HG03378 (cell line): ENCODE measurements around the gene FRYL.
"Not testable (repeated sequence)": the region's sequence is repeated elsewhere in the genome, so short reads cannot be mapped to it uniquely, and the experiment has no call there.

Experiments used
- ATAC-seq: cut with Tn5 transposase; IDR thresholded peaks from one replicate; pipeline ENCODE4 v1.9.1; 2021; ENCODE audit warnings: mild to moderate bottlenecking, moderate library complexity; ENCODE audit not compliant: unreplicated experiment

Gene FRYL

DNA sequence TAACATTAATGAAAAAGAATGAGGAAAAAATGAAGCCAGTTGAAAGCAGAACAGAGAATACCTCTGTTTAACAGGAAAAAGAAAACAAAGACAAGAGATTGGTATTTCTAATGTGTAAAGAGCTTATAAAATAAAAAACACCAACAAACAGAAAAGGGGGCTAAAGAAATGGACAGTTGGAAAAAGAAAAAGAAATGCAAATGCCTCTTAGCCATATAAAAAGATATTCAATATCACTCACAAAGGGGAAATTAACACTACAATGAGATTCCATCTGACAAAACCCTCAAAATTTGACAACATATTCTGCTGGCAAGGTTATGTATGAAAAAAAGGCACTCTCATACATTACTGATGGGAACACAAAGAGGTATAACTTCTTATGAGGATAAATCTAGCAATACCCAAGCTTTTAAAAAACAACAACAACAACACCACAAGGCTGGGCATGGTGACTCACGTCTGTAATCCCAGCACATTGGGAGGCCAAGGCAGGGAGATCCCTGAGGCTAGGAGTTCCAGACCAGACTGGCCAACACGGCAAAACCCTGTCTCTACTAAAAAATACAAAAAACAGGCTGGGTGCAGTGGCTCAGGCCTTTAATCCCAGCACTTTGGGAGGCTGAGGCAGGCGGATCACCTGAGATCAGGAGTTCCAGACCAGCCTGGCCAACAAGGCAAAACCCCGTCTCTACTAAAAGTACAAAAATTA, 75.8 kb downstream of the FRYL start:
- ATAC-seq = no peak

DNA sequence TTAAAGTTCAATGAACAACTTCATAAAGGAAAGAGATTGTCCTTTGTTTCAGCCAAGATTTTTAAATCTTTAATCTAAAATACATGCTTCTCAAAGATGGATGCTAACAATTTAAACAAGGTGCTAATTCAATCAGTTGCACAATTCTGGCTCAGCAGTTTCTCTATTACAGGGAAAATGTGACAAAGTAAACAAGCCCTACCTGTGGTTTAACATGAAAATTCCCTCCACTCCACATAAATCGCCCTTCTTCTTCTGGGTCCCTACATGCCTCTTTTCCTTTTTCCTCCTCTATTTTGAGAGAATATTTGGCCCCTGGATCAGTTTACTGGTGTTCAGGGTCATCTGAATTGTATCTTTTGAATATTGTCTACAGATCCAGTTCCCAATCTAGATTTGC, 80.6 kb downstream of the FRYL start:
- ATAC-seq = peak; percentile 24

DNA sequence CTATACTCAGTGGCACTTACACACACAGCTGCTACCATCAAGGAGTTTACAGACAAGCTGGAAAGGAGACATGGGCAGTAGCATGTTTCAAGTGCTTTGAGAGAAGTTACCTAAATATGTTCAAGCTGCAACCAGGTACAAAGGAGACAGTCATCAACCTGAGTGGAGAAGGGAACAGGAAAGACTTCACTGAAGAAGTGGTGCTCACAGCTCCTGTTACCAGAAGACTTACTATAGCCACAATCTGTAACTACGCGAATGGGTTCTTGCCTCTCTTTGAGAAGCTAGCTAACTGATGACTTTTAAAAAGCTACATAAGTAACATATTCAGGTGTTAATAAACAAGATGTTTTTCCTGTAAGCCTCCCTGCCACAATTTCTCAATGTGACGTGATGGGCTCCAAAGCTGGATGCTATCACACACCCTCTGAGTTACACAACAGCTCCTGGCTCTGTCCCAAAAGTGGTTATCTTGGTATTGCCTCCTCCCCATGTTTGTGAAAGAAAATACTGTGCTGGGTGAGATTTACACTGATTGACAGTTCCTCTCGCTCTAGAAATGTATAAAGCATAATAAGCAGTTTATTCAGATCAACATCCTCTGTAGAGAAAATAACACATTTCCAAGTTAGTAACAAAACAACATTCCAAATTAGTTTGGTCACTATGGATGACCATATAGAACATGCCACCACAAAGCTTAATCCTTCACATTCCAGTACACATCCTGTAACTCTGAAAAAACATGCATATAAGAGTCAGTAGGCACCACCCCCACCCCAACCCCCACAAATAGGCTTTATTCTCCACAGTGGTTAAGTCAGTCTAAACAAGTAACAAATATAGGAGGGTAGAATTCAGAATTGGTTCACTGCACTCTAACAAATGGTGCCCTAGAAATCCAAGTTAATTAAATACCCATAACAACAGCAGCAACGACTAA, 81.8 kb downstream of the FRYL start:
- no peak for ATAC-seq

DNA sequence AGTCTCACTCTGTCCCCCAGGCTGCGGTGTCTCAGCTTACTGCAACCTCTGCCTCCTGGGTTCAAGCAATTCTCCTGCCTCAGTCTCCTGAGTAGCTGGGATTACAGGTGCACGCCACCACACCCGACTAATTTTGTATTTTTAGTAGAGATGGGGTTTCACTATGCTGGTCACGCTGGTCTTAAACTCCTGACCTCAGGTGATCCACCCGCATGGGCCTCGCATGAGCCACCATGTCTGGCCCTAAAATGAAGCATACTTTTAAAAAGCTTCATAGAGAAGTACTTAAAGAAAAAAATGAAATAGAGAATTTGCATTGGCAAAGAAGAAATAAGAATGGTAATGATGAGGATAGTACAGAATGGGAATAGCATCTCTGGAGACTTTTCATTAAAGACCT, 82.6 kb downstream of the FRYL start:
- not testable (repeated sequence) for ATAC-seq

DNA sequence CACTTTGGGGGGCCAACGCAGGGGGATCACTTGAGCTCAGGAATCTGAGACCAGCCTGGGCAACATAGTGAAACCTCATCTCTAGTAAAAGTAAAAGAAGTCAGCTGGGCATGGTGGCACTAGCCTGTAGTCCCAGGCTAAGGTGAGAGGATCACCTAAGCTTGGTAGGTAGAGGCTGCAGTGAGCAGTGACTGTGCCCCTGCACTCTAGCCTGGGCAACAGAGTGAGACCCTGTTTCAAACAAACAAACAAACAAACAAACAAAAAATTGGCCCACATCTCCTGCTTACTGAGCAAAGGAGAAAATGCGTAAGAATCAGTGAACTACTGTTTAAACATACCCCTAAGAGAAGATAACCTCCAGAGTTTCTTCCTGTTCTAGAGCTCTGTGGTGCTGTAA, 85.3 kb downstream of the FRYL start:
- no peak for ATAC-seq

DNA sequence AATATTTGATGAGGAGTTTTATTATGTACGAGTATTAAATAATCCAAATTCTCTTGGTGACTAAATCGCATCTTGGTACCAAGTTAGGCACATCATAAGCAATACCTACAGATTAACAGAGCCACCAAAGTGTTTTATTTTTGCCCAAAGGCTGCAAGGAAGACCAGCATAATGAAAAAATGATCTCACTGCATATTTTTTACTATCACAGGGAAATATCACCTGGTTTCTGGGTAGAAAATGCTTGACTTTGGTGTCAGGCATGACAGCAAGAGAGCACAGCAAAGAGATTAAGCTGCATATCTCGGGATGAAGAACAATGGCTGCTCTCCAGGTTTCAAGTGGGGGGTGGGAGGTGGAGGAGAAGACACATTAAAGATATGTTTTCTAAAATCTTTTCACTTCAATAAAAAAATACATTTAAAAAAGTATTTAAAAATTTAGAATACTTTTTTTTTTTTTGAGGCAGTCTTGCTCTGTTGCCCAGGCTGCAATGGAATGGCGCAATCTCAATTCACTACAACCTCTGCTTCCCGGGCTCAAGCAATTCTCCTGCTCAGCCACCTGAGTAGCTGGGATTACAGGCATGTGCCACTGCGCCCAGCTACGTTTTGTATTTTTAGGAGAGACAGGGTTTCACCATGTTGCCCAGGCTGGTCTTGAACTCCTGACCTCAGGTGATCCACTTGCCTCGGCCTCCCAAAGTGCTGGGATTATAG, 86.1 kb downstream of the FRYL start:
- no peak for ATAC-seq

DNA sequence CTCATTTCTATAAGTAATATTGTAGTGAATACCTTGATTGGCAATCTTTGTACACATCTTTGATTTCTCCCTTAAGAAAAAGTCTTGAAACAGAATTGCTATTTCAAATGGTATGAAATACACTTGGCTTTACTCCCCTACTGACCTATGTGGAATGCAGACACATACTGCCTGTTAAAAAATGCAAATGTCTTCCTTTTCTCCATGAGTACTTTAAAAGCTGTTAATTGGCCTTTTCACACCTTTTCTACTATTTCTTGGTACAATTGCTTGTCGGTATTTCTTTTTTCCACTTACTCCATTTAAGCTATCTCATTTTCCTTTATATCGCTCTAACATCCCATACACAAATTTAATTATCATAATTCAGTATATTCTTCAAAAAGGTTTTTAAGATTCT, 87.2 kb downstream of the FRYL start:
- ATAC-seq = no peak

DNA sequence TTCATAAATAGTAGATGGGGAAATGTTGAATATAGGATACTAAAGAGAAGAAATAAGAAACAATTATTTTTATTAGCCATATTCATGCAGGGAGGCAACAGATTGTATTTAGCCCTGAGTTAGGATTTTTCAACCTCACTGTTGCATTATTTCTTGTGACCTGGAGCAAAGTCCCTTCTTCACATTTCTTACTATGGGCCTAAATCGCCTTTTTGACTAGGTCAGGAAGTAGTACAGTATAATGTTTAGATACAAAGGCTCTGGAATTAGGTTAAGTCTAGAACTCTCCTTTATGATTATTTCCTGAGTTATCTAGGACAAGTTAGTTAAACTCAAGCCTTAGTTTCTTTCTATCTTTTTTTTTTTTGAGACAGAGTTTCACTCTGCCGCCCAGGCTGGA, 88.0 kb downstream of the FRYL start:
- ATAC-seq = no peak

DNA sequence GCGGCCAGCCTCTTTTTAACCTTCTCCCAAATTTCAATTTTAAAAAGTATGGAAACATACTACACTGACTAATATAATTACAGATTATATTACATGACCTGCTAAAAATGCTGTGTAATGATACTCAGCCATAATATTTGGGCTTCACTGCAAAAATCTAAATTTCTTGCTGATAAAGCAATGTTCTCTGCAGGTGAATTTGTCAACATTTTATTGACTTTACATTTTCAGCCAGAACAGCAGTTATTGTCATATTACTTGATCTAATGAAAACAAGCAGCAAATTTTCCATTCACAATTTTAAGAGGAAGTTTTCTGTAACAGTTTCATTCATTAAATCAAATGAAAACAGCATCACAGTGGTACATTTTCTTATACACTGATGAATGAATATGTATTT, 91.1 kb downstream of the FRYL start:
- no peak for ATAC-seq

DNA sequence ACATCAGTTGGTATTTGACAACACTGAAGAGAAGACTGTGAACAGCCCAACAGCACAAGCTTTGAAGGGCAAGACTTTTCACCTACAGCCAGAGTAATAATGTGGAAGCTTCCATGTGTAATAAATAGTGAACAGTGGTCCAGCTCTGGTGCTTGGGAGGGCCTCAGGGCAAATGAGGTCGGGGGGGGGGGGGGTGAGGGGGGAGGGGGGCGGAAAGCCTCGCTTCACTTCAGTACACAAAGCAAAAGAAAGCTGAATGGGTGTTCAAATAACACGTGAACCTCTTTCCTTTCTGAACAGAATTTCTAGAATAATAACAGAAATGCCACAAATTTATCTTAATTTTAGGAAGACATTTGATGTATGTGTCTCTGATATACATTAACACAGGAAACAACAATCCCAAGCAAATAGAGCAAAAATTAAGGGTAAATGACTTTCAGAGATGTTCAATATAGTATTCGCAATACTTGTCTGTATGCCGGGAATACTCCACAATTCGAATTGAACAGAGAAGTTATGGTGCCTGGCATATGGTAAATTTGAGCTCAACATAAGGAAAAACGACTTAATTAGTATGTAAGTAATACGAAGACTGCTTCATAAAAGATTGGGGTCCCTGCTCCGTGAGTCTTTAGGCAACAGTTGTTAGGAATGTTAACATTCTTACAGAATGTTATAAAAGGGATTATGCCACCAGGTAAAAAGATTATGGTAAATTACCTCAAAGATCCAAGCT, 92.6 kb downstream of the FRYL start:
- ATAC-seq = no peak

DNA sequence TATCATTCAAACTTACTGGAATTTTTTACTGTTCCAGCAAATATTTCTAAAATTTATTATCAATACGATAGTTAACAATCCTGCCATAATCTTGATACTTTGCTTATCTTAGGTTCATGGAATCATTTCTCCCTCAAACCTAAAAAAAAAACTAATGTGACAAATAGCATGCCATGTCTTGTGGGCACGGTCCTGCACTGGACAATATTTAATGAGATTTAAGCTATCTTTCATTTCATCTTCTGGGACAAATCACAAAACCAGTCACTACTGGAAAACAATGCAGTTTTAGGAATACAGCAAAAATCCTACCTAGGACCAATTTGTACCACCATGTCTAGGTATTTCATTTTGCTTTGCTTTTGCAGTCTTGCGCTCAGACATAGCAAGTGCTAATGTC, 93.7 kb downstream of the FRYL start:
- ATAC-seq = no peak

DNA sequence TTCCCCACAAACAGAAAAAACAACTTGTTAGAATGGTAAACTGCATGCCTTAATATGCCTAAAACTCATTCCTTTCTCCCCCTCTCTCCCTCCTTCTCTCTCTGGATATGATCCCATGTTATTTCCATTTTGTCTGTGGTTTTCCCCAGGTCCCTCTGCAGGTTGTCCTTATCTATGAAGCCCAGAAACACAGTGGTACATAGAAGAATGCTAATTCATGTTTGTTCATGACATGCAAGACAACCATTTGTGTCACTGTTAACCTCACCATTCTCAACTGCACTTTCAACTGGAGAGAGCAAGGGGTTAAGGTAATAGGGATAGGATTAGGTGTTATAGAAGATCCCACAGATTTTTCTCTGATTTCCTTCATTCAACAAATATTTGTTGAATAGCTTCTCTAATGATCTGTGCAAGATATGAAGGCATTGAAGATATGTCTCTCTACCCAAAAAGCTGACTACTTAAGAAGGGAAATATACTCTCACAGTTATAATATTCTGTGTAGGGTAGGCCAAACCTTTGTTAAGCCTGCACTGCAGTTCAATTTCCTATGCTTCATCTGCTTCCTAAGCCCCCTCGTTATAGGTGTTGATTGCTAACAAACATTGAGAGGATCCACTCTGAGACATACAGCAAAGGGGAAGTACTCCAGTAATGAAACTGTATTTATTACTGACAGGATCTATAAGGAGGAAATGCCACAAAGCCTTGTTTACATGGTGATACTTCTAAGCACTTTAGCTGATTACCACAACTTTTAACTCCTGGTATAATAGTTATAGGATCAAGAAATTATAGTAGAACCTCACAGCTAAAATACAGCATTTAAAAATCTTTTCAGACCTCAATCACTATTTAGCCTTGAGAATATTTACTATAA, 96.1 kb downstream of the FRYL start:
- peak; percentile 79 for ATAC-seq

DNA sequence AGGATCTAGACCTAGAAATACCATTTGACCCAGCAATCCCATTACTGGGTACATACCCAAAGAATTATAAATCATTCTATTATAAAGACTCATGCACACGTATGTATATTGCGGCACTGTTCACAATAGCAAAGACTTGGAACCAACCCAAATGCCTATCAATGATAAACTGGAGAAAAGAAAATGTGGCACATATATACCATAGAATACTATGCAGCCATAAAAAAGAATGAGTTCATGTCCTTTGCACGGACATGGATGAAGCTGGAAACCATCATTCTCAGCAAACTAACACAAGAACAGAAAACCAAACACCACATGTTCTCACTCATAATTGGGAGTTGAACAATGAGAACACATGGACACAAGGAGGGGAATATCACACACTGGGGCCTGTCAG, 97.2 kb downstream of the FRYL start:
- ATAC-seq = not testable (repeated sequence)

DNA sequence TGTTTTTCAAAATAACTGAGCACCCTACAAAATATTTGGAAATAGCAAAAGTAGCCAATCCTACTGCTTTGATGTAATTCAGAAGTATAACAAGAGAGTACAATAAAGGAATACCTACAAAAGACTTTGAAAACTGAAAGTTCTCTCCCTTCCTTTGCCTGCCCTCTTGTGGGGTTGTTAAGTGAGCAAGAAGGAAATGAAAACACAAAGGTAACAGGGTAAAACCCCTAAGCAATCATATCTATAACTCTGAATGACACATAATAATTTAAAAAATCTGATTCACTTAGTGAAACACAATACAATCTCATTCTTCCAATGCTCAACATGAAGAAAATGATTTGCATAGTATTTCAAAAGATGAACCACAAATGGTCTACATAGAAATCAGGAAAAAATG, 98.2 kb downstream of the FRYL start:
- peak; percentile 78 for ATAC-seq

DNA sequence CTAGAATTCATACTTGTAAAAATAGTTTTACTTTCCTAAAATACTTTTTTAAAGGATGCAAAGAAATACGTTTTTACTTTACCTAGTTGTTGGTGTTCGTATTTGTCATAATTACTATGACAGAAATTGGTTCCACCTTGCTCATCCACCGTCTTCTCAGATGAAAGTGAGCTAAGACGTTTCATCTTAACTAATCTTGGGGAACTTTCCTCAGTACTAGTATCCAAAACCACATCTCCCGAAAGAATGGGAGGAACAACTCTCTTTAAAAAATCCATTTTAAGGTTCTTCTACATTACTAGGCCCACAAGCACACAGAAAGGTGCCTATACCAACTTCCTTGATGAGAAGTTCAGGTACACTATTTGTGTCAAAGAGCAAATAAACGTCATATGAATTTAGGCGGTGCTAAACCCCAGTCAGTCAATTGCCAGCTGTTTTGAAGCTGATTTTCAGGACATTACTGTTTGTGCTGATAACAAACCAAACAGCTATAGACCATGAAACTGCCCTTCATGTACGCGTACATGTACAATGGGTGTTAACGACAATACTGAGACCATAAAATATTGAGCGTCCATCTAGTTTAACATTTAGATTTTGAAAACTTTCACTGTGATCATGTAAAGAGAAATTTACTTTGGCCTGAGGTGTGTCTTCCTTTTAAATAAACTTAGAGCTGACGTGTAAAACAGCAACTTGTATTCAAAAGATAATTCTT, 99.1 kb downstream of the FRYL start:
- no peak for ATAC-seq

DNA sequence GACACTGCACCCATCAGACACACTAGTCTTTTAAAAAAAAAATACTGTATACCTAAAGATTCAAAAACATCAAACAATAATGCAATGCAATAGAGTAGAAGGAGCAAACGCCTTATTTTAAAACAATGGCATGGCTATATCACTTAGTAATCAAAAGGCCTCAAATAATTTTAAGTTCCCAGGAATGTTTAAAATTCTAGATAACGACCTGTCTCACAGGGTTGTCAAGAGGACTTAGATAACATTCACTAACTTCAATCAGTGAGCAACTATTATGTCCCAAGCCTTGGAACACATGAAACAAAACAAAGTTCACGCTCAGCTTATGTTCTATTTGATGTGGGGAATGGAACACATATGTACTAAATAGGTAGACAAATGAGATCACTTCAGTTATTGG, 106.5 kb downstream of the FRYL start:
- no peak for ATAC-seq

DNA sequence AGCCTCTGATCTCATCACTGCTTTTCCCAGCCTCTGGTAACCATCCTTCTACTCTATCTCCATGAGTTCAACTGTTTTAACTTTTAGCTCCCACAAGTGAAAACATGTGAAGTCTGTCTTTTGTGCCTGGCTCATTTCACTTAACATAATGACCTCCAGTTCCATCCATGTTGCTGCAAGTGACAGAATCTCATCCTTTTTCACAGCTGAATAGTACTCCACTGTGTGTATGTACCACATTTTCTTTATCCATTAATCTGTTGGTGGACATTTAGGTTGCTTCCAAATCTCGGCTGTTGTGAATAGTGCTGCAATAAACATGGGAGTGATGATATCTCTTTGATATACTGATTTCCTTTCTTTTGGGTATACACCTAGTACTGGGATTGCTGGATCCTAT, 109.5 kb downstream of the FRYL start:
- ATAC-seq = no peak

DNA sequence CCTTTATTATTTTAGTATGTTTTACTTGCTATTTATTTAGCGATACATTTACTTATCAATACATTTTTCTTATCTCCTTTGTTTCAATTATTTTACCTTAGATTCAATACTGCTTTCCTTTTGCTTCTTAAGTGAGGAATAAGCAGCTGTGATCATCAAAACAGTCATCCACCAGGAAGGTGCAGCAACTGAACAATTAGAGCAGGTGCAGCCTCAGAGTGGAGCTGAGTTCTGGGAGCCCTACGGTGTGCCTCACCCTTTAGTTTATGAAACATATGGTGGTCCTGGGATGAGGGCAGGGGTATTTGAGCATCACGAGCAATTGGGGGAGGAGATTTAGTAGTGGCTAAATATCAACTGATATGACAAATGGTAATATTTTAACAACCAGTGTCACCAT, 111.0 kb downstream of the FRYL start:
- ATAC-seq = no peak

DNA sequence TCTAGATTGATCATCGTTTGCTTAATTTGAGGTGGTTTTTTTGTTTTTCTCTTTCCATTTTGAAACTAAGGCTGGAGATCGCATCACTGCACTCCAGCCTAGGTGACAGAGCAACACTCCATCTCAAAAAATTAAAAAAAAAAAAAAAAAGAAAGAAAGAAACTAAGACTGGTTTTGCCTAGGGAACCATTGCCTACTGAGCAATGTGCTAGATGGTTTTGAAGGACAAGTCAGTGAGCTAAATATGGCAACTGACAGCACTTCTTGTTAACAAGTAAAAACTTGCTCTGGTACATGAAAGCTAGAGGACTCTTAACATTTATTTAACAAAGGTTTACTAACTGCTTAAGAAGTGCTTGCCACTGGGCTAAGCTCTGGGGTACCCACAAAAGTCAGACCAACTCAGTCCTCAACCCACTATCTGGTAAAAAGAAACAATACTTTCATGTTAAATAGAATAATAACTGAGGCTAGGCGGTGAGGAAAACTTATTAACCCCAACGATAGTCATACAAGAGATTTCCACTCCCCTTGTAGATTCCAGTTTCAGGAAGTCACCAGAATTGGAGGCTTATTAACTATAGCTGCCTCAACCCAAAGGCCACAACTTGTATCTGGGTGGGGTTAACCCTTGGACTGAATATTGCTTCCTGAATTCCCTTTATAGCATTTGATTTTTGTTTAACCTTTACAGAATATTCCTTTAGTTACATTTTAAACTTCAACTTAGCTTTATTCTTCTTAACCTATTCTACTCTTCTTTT, 111.6 kb downstream of the FRYL start:
- no peak for ATAC-seq
